HepG2 (cell line): ENCODE measurements around the gene FOXK2.

ENCODE experiments used
- CAMTA2 ChIP-seq: sonication (generic); formaldehyde crosslinking; IDR thresholded peaks from 2 replicates; pipeline ENCODE4 v1.4.0; 2020; ENCODE audit warnings: mild to moderate bottlenecking, missing genetic modification reagents, borderline replicate concordance
- SMC3 ChIP-seq: IDR thresholded peaks from 2 replicates; pipeline ENCODE4 v1.6.1; 2011; ENCODE audit warnings: low read length, improper control_type of control experiment
- SOX6 ChIP-seq, 2 experiments: fragments of 450-650 bp in 1 of 2; sonication (generic) in 1 of 2; formaldehyde crosslinking in 1 of 2; IDR thresholded peaks; 2 replicates each; pipeline versions ENCODE4 v1.4.0 to v1.6.1; 2017 to 2020; ENCODE audit warnings: antibody characterized with exemption in 1 of 2, mild to moderate bottlenecking in 1 of 2, missing genetic modification reagents in 1 of 2
- TARDBP ChIP-seq: sonication (generic); formaldehyde crosslinking; IDR thresholded peaks from 2 replicates; pipeline ENCODE4 v1.8.0; 2022; ENCODE audit warnings: mild to moderate bottlenecking, missing genetic modification reagents
- ZNF580 ChIP-seq: IDR thresholded peaks from 2 replicates; pipeline ENCODE4 v1.6.1; 2016; ENCODE audit warnings: low read depth, borderline replicate concordance

- TF ChIP-seq TARDBP (CRISPR knock-in tag), result no peak
- TF ChIP-seq SOX6 (IDR thresholded peaks at IDR 0.05), result no peak
- no peak for TF ChIP-seq SOX6 (CRISPR knock-in tag; IDR thresholded peaks at IDR 0.05)
- no peak for TF ChIP-seq SMC3
- no peak for TF ChIP-seq CAMTA2 (CRISPR knock-in tag)
- no peak for TF ChIP-seq ZNF580 (CRISPR knock-in tag)
Observed at GRCh38 chr17:82619641-82620040, 100.1 kb downstream of the FOXK2 start.
